Transverse colon (tissue), 3 donors: ENCODE measurements around the gene TAGAP.
"Not testable (repeated sequence)": the region's sequence is repeated elsewhere in the genome, so short reads cannot be mapped to it uniquely, and the experiment has no call there.

Experiments used
- CTCF ChIP-seq, 5 experiments: fragments of 200-600 bp in 3 of 5; fragments of 450-650 bp in 2 of 5; sonication (generic) in 3 of 5; IDR thresholded peaks; 1 replicate in 2 of 5; 2 replicates in 3 of 5; pipeline ENCODE4 v1.5.1; 2016 to 2017; ENCODE audit warnings: antibody characterized with exemption in 5 of 5, inconsistent platforms in 3 of 5, mild to moderate bottlenecking in 2 of 5, moderate library complexity in 1 of 5
- POLR2A ChIP-seq: fragments of 450-650 bp; IDR thresholded peaks from one replicate; pipeline ENCODE4 v1.6.1; 2016; ENCODE audit warnings: antibody characterized with exemption, mild to moderate bottlenecking, moderate library complexity

- TF ChIP-seq CTCF (IDR thresholded peaks at IDR 0.05); POLR2A: not testable (repeated sequence)
Observed at GRCh38 chr6:158989711-158990110, 55.1 kb downstream of the TAGAP start.
